Embryonic facial prominence (tissue), 1 donor: ENCODE data around the gene ARL6IP5.

ENCODE experiments used
- DNase-seq: peaks from one replicate; pipeline ENCODE4 v3.0.0-alpha.2; 2016; ENCODE audit errors: extremely low spot score

Gene ARL6IP5, protein sequence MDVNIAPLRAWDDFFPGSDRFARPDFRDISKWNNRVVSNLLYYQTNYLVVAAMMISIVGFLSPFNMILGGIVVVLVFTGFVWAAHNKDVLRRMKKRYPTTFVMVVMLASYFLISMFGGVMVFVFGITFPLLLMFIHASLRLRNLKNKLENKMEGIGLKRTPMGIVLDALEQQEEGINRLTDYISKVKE

DNA sequence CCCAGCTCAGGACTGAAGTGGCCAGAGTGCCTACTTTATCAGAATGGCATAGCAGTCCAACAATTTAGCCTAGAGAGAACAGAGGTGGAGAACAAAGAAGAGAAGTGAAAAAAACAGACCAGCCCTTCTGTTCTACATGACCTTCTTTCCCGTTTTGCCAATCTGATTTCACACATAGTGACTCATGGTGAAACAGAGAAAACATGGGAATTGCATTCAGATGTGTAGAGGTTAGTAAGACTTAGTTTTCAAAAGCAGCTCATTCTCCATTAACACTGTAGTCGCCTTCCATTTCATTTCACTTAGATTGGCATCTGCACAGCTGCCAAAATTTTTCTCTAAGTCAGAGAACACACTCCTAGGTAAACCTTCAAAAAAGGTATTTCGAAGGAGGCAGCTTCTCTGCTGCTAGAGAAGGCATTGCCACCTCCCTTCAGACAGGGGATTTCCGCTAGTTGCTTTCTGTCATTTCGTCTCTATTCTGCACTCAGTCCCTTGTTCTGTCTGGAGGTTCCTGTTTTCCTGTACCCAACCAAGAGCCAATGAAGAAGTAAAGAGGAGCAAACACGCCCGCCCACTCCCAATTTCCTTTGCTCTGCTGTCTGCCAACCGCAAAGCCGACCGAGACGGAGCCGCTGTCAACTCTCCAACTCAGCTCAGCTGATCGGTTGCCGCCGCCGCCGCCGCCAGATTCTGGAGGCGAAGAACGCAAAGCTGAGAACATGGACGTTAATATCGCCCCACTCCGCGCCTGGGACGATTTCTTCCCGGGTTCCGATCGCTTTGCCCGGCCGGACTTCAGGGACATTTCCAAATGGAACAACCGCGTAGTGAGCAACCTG, at the start of gene ARL6IP5:
Gene ARL6IP5, plus strand, starts transcription at position 612 of the 842 bp plus-strand sequence. Its CDS starts 111 bp downstream, at position 723.
- peak; percentile 88 for DNase-seq

DNA sequence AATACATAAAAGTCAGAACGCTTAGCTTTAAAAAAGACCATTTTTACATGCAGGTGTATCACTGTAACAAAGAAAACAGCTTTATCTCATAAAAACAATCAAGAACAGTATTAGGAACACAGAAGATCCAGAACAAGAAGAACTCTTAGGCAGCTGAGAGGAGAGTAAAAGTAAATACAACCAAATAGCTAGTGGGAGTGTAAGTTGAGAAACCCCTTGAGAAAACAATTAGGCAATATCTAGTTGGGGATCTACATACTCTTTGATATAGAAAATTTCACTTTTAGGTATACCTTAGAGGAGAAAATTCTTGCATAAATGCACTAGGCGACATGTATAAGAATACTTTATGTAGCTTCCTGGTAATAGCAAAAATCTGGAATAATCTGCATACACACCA, 40.1 kb upstream of the ARL6IP5 start:
- DNase-seq = no peak

DNA sequence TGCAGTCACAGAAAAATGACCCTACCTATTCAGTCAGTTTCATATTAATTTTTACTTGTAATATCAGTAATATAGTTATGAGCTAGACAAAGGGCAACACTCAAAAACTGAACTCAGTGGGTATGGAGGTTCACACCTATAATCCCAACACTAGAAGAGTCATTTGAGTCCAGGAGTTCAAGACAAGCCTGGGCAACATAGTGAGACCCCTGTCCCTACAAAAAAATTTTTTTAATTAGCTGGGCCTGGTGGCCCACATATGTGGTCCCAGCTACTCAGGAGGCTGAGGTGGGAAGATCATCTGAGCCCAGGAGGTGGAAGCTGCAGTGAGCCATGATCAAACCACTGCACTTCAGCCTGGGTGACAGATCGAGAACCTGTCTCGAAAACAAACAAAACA, 35.7 kb upstream of the ARL6IP5 start:
- no peak for DNase-seq

DNA sequence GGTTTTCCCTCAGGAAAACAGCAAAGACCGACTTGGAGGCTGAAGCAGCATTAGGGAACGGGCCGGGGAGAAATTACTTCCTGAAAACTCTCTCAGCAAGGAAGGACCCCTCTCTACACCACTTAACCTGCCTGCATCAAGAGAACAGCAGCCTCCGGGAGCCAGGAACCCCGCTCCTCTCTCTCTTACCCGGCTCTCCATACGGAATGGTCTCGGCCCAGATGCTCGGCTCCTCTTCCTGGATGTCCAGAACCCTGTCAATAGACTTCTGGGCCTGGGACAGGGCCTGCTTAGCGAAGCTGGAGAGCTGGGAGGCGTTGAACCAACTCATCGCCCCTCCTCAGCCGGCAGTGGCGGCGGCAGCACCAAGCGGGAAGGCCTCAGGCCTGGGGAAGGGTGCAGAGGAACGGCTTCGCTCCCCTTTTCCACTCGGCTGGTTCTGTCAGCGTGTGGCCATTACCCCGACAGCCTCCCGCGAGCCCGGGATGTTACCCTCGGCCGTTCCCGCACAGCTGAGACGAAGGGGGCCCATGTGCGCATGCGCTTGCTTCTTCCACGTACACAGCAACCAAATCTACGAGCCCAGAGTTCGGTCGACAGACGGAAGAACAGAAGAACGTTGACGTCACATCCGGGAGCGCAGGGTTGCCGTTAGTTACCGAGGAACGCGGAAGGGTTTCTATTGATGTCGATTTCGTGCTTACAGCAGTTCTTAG, 32.8 kb upstream of the ARL6IP5 start, which contains the start of gene TMF1:
Gene TMF1, minus strand, starts transcription at position 578 of the 716 bp plus-strand sequence. Its CDS starts 247 bp downstream, at position 331.
- DNase-seq = peak; percentile 99

DNA sequence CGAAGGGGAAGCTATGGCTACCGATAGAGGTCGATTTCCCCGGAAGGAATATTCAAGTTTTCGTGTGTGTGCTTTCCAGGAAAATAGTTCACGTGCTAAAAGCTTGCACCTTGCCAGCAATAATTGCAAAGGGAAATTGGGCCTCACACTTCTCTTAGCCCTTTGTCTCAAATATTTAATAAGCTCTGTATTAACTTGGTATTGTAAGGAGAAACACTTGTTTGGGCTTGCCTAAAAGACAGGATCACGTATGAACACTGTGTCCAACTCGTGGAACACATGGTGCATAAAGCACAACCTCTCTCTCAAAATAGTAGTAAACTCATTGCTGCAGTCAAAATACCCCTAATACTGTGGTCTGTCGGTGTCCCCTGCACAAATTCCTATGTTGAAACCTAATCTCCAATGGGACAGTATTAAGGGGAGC, 32.3 kb upstream of the ARL6IP5 start:
- DNase-seq = no peak

DNA sequence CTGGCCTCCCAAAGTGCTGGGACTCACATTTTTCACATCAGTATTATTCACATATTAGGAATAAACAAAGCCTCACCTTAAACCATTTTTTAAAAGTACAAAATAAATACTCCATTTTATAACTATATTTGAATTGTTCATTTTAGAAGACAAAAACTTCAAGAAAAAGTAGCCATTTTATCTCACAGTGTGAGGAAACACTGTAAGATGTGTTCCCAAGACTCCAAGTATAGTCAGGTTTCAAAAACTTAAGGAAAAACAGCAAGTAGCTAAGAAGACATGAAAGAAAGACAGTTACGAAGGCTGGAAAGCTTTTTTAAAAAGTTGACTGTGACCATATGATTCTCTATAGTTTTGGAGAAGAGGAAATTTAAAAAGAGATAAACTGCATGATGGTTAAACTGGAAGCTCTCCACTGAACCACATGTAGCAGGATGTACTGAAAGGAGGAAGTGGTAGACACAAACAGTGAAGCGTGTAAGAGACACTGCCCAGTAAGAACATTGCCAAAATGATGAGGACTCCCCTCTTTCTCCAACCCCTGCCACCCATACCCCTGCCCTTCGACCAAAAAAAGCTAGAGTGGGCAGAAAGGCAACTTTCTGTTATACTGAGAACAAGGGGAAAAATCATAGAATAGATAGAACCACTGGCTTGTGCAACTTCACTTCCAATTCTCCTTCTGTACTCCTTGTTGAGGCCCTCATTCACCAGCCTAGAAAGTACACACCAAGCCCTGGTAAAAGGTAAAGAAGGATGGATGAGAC, 26.4 kb upstream of the ARL6IP5 start:
- DNase-seq = no peak

DNA sequence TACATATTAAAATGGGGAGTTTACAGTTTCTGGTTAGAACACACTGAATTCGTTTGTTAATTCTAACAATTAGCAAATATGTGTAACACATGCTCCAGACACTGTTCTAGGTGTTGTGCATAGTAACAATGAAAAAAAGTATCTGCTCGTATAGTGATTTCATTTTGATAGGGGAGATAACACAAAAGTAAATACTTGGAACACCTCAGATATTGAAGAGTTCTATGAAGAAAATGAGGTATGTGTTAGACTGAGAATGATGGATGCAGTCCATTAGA, 25.9 kb upstream of the ARL6IP5 start:
- no peak for DNase-seq

DNA sequence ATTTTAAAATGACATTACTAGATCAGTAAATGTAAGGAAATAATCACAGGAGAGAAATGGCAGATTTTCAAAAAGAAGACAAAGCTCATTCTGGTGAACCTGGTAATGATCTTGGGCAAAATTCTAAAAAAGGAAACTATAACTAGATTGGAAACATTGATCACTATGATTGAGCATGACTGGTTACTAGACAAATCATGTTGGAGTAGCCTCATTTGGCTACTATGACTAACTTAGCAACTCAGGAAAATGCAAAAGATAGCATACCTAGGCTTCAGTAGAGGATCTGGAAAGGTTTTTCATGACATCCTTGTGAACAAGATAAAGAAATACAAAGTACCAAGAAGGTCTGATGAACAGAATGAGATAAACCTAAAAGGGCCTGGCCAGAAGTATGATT, 25.0 kb upstream of the ARL6IP5 start:
- DNase-seq = no peak

DNA sequence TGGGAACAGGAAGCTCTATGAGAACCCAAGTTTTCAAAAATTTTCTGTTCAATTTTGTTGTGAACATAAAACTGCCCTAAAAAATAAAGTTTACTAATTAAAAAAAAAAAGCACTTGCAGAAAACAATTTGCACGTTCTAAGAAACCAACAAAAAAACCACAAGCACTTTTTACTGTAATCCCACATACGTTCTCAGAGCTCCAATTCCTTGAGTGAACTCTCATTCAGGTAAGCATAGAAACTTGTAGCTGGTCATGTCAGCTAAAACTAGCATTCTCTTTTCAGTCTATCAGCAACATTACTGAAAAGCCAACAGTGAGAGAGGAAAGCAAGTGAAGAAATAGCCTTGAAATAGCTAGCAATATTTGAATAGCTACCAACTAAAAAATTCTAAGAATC, 21.1 kb upstream of the ARL6IP5 start:
- no peak for DNase-seq

DNA sequence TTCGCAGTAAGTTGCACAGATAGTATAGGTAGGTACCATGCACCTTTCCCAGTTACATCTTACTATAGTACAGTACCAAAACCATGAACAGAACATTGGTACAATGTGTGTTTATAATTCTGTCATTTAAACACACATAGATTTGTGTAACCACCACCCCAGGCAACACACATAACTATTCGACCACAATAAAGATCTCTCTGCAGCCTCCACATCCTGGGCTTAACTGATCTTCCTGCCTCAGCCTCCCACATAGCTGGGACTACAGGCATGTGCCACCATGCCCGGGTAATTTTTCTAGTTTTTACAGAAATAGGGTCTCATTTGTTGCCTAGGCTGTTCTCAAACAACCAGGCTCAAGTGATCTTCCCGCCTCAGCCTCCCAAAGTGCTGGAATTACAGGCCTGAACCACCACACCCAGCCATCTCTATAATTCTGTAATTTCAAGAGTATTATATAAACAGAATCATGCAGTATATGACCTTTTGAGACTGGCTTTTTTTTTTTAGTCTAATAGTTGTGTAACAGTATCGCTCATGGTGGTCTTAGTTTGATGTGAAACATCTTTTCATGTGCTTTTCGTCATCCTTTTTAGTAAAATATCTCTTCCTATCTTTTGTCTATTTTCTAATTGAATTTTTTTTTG, 19.3 kb upstream of the ARL6IP5 start:
- no peak for DNase-seq

DNA sequence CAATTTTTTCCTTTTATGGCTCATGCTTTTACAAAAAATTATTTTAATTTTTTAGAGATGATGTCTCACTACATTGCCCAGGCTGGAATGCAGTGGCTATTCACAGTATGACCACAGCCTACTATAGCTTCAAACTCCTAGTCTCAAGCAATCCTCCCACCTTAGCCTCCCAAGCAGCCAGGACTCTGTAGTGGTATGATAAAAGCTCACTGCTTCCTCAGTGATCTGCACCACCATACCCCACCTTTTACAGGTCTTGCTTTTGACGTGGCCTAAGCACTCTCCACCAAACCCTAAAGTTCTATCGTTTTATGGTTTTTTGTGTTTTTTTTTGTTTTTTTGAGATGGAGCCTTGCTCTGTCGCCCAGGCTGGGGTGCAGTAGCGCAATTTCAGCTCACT, 18.6 kb upstream of the ARL6IP5 start:
- DNase-seq = no peak

DNA sequence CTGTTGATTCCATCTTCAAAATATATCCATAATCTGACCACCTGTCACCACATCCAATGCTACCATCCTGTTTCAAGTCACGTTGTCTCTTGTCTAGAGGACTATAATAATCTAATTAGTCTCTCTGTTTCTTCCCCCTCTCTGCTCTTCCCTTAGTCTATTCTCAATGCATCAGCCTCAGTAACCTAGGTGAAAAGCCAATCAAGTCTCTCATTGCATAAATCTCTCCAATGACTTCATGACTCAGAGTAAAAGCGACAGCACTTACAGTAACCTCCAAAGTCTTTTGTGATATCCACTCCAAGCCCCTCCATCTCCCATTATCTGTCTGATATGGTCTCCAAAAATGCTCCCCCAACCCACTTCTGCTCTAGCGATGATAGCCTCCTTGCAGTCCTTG, 11.8 kb upstream of the ARL6IP5 start:
- no peak for DNase-seq

DNA sequence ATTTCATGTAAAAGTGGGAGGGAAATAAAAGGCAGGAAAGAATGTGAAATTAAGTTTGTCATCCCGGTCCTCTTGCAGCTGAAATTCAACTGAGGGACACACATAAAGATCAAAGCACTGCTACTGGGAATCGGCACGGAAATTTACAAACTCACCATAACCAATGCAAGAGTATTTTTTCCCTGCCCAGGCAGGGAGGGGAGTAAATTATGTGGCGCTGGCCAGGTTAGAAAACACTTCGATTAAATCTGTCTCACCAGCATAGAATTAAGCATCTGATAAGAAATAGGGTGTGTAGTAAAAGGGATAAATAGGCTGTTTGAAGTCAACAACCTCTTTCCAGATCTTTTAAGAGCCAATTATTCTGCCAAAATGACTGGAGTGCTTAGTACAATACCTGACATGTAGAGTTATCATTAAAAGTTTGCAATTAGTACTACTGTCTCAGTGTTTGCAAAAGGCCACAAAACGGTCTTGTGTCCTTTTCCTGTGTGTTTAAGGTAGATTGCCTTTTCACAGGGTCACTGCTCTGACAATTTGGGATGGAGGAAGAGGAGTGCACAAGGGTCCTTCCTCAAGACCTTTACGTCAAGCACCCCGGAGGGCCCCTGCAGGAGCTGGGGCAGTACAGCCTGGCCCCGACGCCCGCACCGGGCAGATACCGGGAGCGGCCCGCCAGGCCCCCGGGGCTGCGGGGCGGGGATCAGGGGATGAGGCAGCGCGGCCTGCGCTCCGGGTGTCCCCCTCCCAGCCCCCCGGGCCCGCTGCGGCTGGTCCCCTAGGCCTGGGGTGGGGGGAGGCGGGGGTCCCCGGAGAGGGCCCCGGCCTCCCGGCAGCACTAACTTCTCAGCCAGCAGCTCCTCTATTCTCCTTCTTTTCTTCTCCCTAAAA, 5.2 kb upstream of the ARL6IP5 start:
- no peak for DNase-seq

DNA sequence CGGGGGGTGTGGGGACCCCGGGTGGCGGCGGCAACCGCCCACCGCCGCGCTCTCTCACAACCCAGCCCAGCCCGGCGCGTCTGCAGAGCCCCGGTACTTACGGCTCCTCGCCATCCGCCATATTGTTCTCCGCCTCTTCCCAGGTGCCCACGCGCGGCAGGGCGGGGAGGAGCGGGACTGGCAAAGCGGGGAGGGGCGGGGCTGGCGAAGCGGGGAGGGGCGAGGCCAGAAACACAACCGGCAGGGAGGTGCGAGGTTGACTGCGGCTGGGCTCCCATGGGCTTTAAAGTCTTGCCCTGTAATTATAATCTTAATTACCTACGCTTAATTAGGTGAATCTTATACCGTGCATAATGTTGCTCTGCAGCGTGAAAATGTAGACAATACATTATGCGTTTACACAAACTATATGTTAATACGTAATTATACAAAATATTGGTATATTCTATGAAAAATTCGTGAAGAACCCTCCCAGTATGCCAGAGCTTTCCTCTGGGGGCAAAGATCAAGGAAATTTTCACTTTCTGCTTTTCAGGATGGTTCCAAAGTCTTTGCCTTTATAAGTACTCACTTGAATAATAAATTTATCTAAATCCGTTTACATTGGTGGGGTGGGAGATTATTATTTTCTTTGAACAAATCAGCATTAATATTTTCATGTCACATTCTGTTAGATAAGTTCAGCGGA, 4.4 kb upstream of the ARL6IP5 start, which contains the start of gene UBA3:
Gene UBA3, minus strand, starts transcription at position 133 of the 688 bp plus-strand sequence. Its CDS starts 12 bp downstream, at position 121.
- peak; percentile 90 for DNase-seq

DNA sequence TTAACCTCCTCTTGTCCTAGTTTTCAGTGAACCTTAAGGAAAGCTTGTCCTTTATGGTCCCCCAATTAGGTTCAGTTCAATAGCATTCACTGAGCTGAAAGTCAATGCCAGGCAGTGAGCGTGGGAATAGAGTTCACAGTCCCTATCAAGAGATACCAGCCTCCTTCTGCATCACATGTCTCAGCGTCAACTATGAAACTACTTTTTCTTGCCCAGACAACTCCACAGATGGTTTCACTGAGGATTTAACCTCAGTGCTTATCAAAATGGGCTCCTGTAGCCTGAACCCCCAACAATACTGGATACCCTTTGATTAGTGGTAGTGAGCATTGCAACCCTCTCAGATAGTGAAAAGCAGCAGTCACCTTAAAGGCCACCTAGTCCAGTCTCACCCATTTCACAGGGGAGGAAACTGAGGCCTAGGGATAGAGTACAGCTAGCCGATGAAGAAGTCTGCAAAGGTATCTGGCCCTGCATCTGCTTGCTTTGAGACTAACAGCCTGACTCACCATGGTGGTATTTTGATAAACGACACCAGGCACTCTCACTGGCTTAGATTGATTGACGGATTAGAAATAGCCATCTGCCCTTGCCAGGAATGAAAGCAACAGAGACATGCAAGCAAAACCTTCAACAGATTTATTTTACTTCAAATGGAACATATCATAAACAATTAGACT, 3.0 kb upstream of the ARL6IP5 start:
- no peak for DNase-seq

DNA sequence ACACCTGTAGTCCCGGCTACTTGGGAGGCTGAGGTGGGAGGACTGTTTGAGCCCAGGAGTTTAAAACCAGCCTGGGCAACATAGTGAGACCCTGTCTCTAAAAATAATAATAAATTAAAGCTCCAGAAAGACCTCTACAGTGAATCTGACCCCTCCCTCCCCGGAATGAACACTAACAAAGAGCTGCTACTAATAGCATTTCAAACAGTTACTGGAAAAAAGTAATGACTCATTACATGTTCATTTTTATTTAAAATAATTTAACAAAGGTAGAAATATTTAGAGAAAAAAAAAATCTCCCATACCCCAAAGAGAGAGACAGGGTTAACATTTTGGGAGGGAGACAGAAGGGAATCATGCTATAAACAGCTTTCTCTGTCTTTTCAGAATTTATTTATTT, 2.4 kb upstream of the ARL6IP5 start:
- DNase-seq = no peak

DNA sequence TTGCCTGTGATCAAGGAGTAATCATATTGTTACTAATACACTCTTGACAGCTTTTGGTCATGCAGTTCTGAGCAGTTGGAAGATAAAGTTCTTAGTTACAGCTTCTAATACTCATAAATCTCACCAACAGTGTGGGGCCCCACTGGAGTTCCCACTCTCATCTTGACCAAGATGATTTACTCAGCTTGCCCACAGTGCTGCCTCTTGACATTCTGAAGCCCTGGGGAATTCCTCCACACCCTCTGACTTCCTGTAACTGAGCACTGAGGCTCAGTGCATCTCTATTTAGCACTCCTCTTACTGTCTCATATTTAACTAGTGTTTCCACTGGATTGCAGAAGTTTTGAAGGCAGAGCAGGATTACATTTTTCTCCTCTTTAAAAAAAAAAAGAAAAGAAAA, 1.9 kb upstream of the ARL6IP5 start:
- no peak for DNase-seq

DNA sequence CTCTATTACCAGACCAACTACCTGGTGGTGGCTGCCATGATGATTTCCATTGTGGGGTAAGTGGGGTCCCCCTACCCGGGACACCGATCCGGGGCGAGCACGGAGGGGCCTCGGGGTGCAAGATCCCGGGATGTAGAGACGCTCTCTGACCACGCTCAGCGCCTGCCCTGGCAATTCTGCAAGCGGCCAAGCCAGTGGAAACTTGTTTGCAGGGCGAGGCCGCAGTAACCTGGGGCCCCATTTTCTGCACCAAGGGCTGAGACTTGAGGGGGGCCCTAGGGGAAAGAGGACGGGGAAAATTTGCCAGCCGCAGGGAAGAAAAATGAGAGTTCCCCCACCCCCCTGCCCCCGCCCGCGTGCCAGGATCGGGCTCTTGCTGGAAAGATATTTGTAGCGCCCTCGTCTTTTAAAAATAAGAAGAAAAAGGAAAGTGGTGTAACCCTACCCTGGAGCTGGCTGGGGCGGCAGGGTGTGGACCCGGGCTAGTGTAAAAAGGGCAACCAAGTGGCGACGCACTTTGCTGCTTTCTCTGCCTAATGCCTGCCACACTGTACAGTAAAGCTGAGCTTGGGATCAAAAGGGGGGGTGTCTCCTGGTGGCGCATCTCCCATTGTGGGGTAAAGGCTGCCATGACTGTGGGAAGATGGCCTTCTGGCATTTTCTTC, 563 bp downstream of the ARL6IP5 start:
- DNase-seq = no peak
